SKM-1 treated with dmso at 0.1 percent for 144 hours (cell line): ENCODE measurements around the gene ARHGAP15.
"Not testable (repeated sequence)": the region's sequence is repeated elsewhere in the genome, so short reads cannot be mapped to it uniquely, and the experiment has no call there.

Experiments used
- DNase-seq: peaks from one replicate; lab custom pipeline; 2025; ENCODE audit not compliant: unreplicated experiment; lab: John Stamatoyannopoulos, UW

ARHGAP15 gene

DNA sequence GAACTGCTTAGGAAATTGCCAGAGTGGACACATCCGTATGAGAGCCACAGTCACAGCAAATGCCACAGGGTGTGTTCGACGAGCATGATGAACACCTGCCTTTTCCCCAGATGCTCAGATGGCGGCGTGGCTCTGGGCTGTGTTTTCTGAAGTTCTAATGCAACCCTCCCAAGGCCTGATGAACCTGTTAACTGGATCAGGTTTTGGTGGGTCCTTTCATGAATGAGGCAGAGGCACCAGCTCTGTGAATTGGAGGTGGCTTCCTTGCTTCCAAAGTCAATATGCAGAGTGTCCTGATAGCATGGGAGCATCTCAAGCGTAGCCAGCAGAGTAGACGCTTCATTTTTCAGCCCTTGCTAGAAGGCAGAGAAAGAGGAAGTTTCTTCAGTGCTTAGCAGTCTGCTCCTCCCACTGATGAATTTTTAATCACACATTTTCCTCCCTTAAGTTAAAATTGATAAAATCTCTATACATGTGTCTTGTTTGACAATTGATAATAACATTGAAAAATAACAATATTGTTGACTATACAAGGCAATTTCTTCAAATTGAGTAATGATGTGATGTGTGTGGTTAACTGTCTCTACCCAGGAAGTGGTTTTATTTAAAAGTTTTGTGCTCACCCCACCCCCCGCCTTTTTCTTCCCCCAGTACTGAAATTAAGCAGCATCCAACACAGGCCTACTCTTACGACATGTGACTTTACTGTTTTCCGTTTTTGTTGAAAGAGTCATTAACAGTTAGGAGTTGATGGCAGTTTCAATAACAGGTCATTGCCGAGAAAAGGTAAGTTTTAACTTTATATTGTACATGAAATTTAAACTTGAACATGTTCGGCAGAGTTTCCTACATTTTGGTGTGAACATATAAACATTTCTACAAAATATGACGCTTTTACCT is at the start of gene ARHGAP15:
TSS of gene ARHGAP15 (plus strand) at position 739 of the 900 bp plus-strand sequence.
- peak; percentile 92 for DNase-seq

DNA sequence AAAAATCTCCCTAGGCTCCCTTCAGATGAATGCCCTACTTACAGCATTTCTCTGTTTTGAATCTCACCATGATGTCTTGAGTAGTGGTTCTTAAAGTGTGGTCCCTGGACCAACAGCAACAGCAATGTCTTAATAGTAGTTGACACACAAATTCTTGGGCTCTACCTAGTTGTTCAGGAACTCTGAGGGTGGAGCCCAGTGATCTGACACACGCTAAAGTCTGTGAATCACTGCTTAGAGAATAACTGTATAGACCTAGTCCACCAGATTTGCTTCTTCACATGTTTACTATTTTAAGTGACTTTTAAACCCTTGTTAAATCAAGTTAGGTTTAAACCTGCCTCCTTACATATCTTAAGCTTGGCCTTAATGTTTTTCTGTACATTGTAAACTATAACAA is 47.6 kb upstream of the ARHGAP15 start:
- no peak for DNase-seq

DNA sequence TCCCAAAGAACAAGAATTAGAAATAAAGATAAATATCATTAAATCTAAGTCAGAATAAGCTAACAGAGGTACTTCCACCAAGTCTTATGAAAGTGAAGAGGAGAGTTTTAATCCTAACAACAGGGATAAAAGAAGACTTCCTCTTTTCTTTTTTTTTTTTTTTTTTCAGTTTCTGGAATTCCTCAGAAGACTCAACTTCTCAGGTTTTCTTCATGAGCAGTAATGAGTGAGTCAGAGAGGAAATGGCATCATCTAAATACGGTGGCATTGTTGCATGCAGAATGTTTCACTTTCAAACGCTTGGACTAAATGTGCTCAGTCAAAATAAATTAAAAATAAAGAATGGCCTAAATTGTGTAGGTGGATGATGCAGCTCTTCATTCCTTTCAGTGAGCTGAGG is 45.6 kb upstream of the ARHGAP15 start:
- DNase-seq: peak; percentile 42

DNA sequence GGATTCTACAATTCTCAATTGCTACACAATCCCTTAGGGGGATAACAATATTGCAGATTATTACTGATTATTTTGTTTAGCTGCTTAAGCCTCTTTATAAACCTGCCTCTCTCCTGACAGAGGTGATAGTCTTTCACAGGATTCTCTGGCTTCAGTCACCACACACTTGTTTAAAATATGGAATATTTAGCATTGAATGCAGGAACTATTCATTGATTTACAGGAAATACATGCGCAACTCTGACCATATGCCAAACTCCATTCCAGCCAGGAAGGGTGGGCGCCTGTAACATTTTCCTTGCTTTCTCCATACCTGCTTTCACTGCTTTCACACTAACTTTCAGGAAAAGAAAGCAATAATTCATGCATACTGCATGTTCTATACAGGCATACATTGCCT is 44.8 kb upstream of the ARHGAP15 start:
- no peak for DNase-seq

DNA sequence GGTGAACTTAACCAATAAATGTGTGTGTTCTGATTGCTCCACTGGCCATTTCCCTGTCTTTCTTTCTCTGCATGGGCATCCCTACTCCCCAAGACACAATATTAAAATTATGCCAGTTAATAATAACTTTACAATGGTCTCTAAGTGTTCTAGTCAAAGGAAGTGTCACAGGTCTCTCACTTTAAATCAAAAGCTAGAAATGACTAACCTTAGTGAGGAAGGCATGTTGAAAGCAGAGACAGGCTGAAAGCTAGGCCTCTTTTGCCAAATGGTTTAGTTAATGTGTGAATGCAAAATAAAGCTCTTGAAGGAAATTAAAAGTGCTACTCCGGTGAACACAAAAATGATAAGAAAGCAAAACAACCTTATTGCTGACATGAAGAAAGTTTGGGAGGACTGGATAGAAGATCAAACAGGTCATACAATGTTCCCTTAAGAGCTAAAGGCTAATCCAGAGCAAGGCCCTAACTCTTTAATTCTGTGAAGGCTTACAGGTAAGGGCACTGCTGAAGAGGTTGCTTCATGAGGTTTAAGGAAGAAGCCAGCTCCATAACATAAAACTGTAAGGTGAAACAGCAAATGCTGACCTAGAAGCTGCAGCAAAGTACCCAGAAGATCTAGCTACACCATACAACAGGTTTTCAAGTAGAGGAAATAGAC is 44.0 kb upstream of the ARHGAP15 start:
- no peak for DNase-seq

DNA sequence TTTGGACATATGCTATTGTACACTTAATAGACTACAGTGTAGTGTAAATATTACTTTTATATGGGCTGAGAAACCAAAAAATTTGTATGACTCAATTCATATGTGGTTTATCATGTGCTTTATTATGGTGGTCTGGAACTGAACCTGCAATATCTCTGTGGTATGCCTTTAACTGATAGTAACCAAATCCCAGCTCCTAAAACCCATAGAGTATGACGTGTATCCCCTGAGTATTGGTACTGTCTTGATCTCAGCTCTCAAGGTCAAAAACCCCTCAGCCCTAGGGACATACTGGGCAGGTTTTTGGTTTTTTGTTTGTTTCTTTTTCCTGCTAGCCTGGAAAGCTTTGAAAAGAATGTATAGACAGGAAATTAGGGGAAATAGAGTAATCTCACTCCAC is 42.2 kb upstream of the ARHGAP15 start:
- DNase-seq: no peak

DNA sequence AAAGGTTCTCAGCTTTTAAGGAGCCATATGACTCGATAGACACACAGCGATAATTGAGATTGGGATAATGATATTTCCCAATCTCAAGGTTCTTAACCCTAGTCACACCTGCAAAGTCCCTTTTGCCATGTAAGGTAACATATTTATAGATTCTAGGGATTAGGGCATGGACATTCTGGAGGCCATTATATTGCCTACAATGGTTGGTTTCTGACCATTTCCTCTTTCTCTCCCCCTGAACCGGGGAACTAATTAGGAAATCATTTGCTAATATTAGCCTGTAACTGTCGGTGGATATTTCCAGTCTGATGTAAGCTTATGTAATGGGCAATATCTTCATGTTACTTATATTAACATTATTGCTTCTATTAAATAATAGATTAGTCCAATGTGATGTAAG is 40.8 kb upstream of the ARHGAP15 start:
- no peak for DNase-seq

DNA sequence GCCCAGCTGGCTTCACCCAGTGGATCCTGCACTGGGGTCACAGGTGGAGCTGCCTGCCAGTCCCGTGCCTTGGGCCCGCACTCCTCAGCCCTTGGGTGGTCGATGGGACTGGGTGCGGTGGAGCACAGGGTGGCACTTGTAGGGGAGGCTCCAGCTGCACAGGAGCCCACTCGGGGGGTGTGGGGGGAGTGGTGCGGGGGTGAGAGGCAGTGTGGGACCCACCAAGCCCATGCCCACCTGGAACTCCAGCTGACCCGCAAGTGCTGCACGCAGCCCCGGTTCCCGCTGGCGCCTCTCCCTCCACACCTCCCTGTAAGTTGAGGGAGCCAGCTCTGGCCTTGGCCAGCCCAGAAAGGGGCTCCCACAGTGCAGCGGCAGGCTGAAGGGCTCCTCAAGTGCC is 39.7 kb upstream of the ARHGAP15 start:
- DNase-seq: not testable (repeated sequence)

DNA sequence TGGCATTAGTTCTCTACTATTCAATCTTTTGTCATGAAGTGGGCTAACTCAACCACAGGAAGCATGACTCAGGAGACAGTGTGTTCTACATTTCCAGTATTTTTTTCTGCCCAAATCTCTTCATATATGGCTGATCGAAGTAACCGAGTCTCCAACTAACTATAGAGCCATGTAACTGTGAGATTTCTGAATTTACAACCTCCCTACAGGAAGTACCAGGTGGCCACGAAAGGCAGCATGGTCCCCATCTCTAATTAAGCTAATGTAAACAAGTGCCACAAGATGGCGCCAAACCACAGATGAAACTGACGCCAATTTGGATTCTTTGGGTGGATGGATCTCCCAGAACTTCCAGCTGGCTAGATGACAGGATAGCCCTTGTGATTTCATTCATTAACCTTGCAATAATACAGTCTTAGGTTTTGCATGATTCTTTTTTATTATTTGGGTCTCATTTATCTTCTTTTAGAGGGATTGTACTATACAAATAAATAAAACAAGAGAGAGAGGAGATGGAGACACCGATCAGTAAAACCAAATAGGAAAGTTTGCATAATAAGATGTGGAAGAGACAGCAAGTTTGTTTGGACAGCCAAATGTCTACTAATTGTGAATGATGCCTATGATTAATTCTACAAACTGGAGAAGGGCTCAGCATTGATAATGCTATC is 18.3 kb upstream of the ARHGAP15 start:
- DNase-seq: peak; percentile 61

DNA sequence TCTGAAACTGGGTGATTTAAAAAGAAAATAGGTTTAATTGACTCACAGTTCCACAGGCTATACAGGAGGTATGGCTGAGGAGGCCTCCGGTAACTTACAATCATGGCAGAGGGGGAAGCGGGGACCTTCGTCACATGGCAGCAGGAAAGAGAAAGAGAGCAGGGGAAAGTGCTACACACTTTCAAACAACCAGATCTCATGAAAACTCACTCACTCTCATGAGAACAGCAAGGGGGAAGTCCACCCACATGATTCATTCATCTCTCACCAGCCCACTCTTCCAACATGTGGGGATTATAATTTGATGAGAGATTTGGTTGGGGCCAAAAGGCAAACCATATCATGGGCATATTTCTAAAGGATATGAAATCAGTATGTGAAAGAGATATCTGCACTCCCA is 12.0 kb upstream of the ARHGAP15 start:
- DNase-seq: no peak

DNA sequence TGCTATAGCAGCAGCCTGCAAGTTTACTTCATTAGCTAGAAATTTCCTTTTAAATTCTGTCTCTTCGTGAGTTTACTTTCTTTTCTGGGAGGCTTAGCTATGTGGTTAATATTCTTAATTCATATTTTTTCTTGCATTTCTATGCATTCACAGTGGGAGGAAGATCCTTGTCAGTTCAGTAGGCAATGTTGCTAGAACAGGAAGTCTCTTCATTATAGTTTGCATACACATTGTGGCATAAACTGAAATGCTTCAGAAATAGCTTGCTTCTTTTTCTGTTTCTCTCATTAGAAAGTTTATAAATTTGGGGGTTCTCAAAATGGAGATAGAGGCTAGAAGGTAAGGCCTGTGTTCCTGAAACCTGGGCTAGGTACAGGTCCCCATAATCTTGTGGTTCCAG is 8.1 kb upstream of the ARHGAP15 start:
- no peak for DNase-seq

DNA sequence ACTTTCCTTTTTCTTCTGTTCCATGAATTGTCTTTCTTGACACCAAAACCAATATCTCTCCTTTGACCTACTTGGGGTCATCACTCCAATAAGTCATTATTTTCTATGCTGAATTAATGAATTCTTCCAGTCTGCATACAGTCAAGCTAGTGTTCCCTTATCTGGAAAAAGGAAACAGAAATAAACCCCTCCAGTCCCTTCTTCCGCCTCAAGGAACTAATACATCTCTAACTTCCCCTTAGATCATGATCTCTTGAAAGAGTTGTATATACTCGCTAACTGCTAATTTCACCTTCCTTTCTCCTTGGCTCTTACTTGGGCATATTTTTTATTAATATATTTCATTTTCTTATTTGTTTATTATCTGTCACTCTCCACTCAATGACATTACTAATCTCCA is 7.3 kb upstream of the ARHGAP15 start:
- DNase-seq: peak; percentile 30

DNA sequence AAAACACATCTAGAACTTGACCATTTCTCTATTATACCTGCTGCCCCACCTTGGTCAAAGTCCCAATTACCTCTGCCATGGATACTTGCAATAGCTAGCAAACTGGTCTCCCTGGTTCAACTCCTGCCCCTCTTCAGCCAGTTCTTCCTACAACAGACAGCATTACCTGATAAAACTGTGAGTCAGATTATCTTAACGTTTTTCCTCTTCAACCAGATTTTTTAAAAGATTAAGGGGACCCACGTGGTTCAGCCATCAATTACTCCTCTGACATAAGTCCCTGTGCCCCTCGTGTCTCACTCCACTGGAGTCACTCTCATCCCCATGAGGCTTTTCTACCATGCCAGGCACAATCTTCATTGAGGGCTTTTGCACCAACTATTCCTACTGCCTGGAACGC is 5.3 kb upstream of the ARHGAP15 start:
- no peak for DNase-seq

DNA sequence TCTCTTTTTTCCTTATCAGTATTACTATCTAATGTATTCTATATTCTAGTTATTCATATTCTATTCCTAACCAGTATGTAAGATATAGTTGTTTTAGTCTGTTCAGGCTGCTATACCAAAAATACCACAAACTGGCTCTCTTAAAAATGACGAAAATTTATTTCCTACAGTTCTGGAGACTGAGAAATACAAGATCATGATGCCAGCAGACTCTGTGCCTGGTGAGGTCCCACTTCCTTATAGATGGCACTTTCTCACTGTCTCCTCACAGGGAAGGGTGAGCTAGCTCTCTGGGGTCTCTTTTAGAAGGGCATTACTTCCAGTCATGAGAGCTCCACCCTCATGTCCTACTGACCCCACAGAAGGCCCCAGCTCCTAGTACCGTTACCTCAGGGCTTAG is 4.8 kb upstream of the ARHGAP15 start:
- DNase-seq: no peak

DNA sequence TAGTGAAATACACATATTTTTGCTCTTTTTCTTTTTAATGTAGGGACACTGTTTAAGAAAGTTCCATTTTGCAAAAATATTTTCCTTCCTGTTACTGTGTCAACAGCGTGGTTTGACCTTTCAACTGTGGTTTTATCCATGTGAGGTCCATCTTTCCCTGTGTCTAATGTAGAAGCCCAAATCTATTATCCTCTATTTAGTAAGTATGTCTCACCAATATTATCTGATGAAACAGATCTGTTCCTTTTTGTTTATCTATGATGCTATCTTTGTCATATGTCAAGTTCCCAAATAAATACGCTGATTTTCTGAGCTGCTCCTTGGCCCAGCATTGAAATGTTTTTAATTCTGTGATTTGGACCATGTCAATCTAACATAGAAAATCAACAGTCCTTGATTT is 3.5 kb upstream of the ARHGAP15 start:
- no peak for DNase-seq

DNA sequence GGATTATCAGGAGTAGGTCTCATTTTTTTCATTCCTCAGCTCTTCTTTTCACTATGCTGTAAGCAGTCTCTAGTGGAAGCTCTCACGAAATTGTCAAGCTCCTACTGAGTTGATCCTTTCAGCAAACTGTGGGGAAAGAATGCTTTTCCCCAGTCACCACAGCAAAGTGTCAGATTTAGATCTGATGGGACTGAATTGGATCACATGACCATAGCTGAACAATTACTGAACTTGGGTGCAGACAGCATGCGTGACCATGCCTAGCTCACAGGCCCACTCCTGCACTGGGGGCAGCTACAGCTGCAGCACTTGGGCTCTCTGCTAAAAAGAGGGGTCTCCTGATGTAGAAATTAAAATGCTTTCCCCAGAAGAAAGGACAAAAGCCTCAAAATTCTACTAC is 3.1 kb downstream of the ARHGAP15 start:
- no peak for DNase-seq

DNA sequence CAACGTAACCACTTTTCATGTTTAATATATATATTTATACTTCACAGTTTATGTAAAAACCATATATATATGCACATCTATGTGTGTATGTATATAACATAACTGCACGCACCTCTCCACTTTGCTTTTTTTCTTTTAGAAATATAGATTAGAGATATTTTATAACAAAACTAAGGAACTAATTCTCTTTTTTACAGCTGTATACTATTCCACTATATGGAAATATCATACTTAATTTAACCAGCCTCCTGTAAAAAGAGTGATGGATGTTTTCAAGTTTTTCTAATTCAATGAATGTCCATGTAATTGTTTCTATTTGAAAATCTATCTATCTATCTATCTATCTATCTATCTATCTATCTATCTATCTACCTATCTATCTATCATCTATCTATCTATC is 4.6 kb downstream of the ARHGAP15 start:
- DNase-seq: no peak

DNA sequence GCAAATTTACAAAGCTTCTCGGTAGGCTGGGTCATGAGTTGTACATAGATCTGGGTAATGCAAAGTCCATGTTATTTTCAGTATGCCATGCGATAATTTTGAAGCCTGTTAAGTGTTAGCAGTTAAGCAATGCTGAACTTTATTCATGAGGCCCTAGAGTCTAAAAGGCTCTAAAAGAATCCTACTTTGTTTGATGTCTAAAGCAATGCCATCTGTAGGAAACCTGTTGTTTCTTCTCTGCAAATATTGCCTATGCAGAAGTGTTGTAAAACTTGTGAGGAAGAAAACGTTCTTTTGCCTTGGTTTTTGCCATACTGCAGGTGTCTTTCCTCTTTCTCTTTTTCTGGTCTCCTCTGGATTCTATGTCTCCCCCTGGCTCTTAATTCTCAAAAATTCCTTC is 9.1 kb downstream of the ARHGAP15 start:
- DNase-seq: no peak

DNA sequence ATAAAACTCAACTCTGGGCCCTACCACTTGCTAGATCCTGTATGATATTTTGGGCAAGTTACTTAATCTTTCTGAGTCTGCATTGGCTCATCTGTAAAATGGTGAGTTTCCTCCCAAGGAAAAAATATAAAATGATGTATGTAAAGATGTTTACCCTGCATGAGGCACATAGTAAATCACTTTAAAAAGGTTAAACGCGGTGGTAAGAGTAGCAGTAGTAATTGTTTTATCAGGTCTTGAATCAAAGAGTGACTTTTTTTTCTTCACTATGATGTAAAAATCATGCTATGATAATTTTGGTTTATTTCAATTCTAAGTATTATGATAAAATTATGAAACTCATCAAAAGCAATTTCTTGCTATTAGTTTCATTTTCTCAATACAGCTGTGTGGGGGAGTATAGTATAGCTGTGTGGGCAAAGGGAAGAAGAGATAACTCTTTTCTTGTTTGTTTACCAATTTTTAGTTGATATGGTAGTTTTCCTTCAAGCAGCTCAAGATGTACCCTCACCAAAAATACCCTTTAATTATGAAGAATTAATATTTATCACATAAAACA is 10.7 kb downstream of the ARHGAP15 start:
- DNase-seq: no peak

DNA sequence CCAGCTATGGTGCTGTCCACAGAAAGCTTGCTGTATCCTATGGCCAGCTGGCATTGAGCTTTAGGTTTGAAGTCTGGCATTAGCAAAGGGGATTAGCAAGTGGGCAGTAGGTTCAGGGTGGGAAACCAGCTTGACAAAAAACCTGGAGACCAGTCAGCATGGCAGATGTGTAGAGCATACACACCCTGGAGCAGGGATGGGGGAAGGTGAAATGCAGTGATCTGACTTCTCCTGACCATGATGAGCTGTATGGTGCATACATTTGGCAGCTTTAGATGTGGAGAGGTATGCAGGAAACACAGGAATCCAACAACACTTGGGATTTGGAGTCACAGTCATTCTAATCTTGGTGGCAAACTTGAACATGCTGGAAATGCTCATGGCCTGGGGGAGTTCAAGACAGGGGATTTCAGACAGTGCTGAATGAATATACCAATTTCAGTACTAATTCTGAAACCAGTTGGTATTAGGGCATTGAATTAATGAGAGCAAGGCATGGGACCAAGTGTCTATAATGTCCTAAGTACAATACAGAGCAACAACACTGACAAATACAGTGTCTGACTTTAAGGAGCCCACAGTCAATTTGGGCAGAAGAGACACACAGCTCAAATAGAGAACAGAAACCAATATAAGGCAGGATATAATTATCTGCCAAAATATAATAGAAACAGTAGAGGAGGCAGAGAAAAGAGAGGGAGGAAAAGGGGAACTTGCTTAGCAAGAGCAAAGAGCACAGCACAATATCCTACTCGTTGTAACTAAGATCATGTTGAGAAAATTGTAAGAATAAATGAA is 11.8 kb downstream of the ARHGAP15 start:
- peak; percentile 54 for DNase-seq

DNA sequence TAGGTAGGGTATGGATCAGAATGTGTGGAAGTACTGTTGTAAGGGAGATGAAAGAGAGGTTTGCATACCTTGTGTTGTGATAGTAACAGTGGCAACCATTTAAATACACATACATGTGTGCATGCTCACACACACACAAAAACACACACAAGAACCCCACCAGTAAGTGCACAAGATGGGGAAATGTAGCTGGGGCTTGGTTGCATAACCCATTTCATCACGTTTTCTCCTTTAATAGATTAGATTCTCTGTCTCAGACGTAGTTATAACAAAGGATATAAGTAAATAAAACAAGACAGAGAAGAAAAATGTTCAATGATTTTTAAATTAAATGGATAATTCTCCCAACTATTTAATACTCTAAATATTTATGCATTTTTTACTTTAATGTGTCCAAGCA is 13.4 kb downstream of the ARHGAP15 start:
- DNase-seq: no peak
